HG03139 (cell line): ENCODE measurements around the gene NAV3.
"Not testable (repeated sequence)": the region's sequence is repeated elsewhere in the genome, so short reads cannot be mapped to it uniquely, and the experiment has no call there.

Experiments used
- ATAC-seq: cut with Tn5 transposase; IDR thresholded peaks from one replicate; pipeline ENCODE4 v1.9.1; 2021; ENCODE audit not compliant: unreplicated experiment

The NAV3 gene

DNA sequence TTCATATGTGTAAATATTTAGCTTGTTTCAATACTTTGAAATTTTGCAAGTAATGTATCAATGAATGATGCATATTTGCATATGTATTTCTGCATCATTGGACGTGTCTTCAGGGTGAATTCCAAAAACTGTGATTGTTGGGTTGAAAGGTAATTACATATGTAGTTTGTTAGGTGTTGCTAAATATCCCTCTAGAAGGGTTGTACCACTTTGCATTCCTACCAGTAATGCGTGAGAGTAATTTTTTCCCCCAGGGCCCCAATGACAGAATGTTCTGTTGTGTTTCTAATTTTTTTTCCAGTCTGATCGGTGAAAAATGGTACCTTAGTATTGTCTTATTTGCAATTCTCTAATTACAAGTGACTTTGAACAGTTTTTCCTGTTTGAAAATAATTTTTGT is 408.9 kb downstream of the NAV3 start:
- ATAC-seq = no peak

DNA sequence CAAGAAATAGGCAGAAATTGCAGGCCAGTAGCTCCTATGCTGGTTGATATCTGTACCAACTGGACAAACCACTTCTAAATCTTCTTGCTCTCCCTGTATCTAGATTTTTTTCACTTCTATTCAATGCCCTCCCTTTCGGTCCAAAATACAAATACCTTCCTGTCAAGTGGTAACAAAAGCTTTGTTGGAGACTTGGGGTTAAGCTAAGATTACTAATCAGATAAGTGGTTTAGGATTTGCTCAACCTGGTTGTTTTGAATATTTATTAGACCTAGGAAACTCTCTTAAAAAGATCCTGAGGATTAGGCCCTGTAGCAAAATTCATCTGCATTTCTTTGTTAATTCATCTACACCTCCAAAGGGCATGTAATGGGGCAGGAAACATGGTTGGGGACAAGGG is 410.1 kb downstream of the NAV3 start:
- no peak for ATAC-seq

GRCh38 chr12:78241446-78241845 is 410.8 kb downstream of the NAV3 start:
- no peak for ATAC-seq

DNA sequence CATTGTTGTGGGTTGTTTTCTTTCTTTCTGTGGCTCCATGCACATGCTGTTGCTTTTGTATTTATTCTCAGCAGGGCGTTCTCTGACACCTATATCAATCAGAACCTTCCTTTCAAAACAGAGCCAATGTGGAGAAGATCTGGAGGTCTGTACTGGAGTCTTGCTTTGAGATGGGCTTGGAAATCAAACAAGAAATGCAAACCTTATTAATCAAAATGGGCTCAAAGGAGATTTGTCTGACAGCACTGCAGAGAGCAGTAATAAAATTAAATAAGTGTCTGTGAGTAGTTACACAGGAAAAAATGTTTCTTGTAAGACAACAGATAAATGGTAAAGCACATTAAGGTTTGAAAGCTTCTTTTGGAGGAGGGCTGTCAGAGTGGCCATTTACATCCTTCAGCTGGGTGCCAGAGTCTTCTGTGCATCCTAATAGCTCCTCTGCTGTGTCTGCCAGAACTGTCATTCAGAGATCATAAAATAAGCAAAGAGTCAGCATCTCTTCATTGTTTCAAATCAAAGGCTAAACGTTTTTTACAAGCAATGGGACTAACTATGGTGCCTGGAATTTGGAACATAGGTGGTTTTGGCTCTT is 414.3 kb downstream of the NAV3 start:
- no peak for ATAC-seq

DNA sequence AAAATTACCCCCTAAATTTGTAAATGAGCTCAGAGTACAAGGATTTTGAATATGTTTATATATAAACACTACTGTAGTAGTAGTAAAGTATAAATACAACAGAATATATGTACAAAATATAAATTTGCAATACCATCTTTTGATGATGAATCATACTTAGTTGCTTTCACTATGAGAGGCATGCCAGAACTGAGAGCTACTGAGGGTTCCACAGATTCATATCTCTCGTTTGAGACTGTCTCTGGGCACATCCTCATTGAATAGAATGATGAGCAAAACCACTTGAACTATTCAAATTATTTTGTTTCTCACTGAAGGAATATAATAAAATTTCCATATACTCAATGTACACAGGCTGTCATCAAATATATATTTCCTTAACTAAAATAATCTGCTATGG is 417.6 kb downstream of the NAV3 start:
- no peak for ATAC-seq

- ATAC-seq = no peak
Observed at GRCh38 chr12:78249578-78249977, 418.9 kb downstream of the NAV3 start.

DNA sequence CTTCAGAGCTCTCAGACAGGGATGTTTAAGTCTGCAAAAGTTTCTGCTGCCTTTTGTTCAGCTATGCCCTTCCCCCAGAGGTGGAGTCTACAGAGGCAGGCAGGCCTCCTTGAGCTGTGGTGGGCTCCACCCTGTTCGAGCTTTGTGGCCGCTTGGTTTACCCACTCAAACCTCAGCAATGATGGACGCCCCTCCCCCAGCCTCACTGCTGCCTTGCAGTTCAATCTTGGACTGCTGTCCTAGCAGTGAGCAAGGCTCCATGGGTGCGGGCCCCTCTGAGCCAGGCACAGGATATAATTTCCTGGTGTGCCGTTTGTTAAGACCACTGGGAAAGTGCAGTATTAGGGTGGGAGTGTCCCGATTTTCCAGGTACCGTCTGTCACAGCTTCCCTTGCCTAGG is 427.0 kb downstream of the NAV3 start:
- not testable (repeated sequence) for ATAC-seq

- ATAC-seq = no peak
Observed at GRCh38 chr12:78260976-78261375, 430.3 kb downstream of the NAV3 start.

GRCh38 chr12:78261901-78262300 is 431.2 kb downstream of the NAV3 start:
- ATAC-seq = no peak
